Calu3 (cell line): ENCODE results near the gene SULF2. TPM values are rescaled to one million over a fixed set of nuclear protein-coding genes. Genes with fewer than 3 reads are reported as not detected.

Experiments used
- BruUV-seq: library from RNA; stranded (reverse); fragments of 400-500 nt; replicated peaks from 2 replicates; lab custom pipeline; 2021; lab: Mats Ljungman, UMichigan
- CTCF ChIA-PET: fragments of 300-600 bp; sonication (Branson Sonifier 250); formaldehyde crosslinking; loops from one replicate; lab custom pipeline; 2022; ENCODE audit warnings: antibody characterized with exemption; lab: Charles Lee
- DNase-seq: peaks from one replicate; pipeline ENCODE4 v3.0.0; 2022
- H3K27ac Mint-ChIP-seq: one replicate; pipeline ENCODE4 v1.8.0; 2022; ENCODE audit warnings: mixed read lengths; ENCODE audit not compliant: unreplicated experiment
- H3K27me3 Mint-ChIP-seq: one replicate; pipeline ENCODE4 v1.8.0; 2022; ENCODE audit warnings: mixed read lengths; ENCODE audit not compliant: unreplicated experiment
- H3K36me3 Mint-ChIP-seq: one replicate; pipeline ENCODE4 v1.8.0; 2022; ENCODE audit warnings: mild to moderate bottlenecking, moderate library complexity, mixed read lengths; ENCODE audit not compliant: insufficient read depth, unreplicated experiment
- H3K4me1 Mint-ChIP-seq: one replicate; pipeline ENCODE4 v1.8.0; 2022; ENCODE audit warnings: mild to moderate bottlenecking, low read depth, mixed read lengths; ENCODE audit not compliant: unreplicated experiment
- H3K4me3 Mint-ChIP-seq: one replicate; pipeline ENCODE4 v1.8.0; 2022; ENCODE audit warnings: mild to moderate bottlenecking, low read depth, moderate library complexity, mixed read lengths; ENCODE audit not compliant: unreplicated experiment
- H3K9me3 Mint-ChIP-seq: one replicate; pipeline ENCODE4 v1.8.0; 2022; ENCODE audit warnings: low read depth, mixed read lengths; ENCODE audit not compliant: unreplicated experiment
- CTCF ChIP-seq: fragments of 200-600 bp; IDR thresholded peaks from one replicate; pipeline ENCODE4 v1.8.0; 2022; ENCODE audit warnings: antibody characterized with exemption; ENCODE audit not compliant: unreplicated experiment
- intact Hi-C: fragments of 100-400 bp; cut with micrococcal nuclease; formaldehyde crosslinking; loops from one replicate; pipeline ENCODE4 v1.10.0; 2022; ENCODE audit not compliant: unreplicated experiment
- total RNA-seq: library from RNA; stranded (reverse); gene quantifications from 2 replicates; pipeline ENCODE4 v1.2.3, GENCODE V29; 2022

SULF2 gene
- total RNA-seq, 1 experiment from 2014 or later: 112 TPM

GRCh38 chr20:47668313-47669151, 116.7 kb downstream of the SULF2 start:
- no peaks in the 10 kb centered on the region for H3K27me3 Mint-ChIP-seq
- H3K4me3 Mint-ChIP-seq: no peak overlapping the region
- CTCF ChIA-PET: interaction anchor here (0.6 to 0.8 kb wide), 2 partner anchors 9 to 163 kb away, joined by 3 to 4 read pairs; no protein-coding TSS in a partner anchor
- no TSS peak for BruUV-seq
- intact Hi-C loops: no loop called here
- H3K27ac Mint-ChIP-seq: no peak overlapping the region
- peaks cover 8% of the 10 kb centered on the region for H3K4me1 Mint-ChIP-seq
- no peak for TF ChIP-seq CTCF
- peaks cover 26% of the 10 kb centered on the region for H3K36me3 Mint-ChIP-seq
- no peak for DNase-seq
- H3K9me3 Mint-ChIP-seq: no peaks in the 10 kb centered on the region

- Mint-ChIP-seq H3K27ac (no peak overlapping the region), H3K9me3 (no peaks in the 10 kb centered on the region), H3K4me3 (no peak overlapping the region), H3K4me1 (peaks cover 8% of the 10 kb centered on the region), H3K27me3 (no peaks in the 10 kb centered on the region), H3K36me3 (peaks cover 30% of the 10 kb centered on the region)
- intact Hi-C loops: no loop called here
- no peak for DNase-seq
- CTCF ChIA-PET: no interaction called here
- BruUV-seq: no TSS peak
- no peak for TF ChIP-seq CTCF
Measured at GRCh38 chr20:47667531-47668312, 117.6 kb downstream of the SULF2 start.

GRCh38 chr20:47667086-47667485, 118.2 kb downstream of the SULF2 start:
- Mint-ChIP-seq H3K36me3 (peaks cover 34% of the 10 kb centered on the region), H3K4me1 (peaks cover 8% of the 10 kb centered on the region), H3K4me3 (no peak overlapping the region), H3K27ac (no peak overlapping the region), H3K9me3 (no peaks in the 10 kb centered on the region), H3K27me3 (no peaks in the 10 kb centered on the region)
- CTCF ChIA-PET: no interaction called here
- DNase-seq: no peak
- no TSS peak for BruUV-seq
- TF ChIP-seq CTCF: no peak
- intact Hi-C loops: no loop called here

- H3K36me3 Mint-ChIP-seq: peaks cover 42% of the 10 kb centered on the region
- H3K27ac Mint-ChIP-seq: no peak overlapping the region
- no peaks in the 10 kb centered on the region for H3K9me3 Mint-ChIP-seq
- no TSS peak for BruUV-seq
- CTCF ChIA-PET: interaction anchor here (1.1 kb wide), 1 partner anchor 59 kb away, joined by 3 read pairs; no protein-coding TSS in a partner anchor
- intact Hi-C loops: no loop called here
- no peak for TF ChIP-seq CTCF
- no peaks in the 10 kb centered on the region for H3K27me3 Mint-ChIP-seq
- H3K4me1 Mint-ChIP-seq: peaks cover 8% of the 10 kb centered on the region
- DNase-seq: no peak
- H3K4me3 Mint-ChIP-seq: no peak overlapping the region
Measured at GRCh38 chr20:47666304-47666703, 119.0 kb downstream of the SULF2 start.
